B cell (primary cell): Measurements from ENCODE around the gene ROBO2. TPM values are rescaled to one million over a fixed set of nuclear protein-coding genes. Genes with fewer than 3 reads are reported as not detected.

Experiments
- ATAC-seq: fragments of 200-7000 bp; cut with Tn5 transposase; one replicate; pipeline ENCODE4 v1.10.0; 2021; ENCODE audit warnings: low read depth, mild to moderate bottlenecking, moderate number of reproducible peaks, moderate library complexity
- CTCF ChIA-PET: fragments of 350-600 bp; sonication (Branson Sonifier 250); formaldehyde crosslinking; loops from one replicate; lab custom pipeline; 2021; ENCODE audit warnings: antibody characterized with exemption, inconsistent platforms; lab: Charles Lee
- POLR2A ChIA-PET: fragments of 350-600 bp; sonication (Branson Sonifier 250); formaldehyde crosslinking; loops from one replicate; lab custom pipeline; 2021; ENCODE audit warnings: antibody characterized with exemption; lab: Charles Lee
- DNase-seq: peaks from one replicate; pipeline ENCODE4 v3.0.0; 2013
- H2AFZ ChIP-seq: 2 replicates; pipeline ENCODE4 v1.6.1; 2012; ENCODE audit warnings: mild to moderate bottlenecking, low read depth, low read length; ENCODE audit not compliant: insufficient read depth, poor library complexity, severe bottlenecking
- H3K27ac ChIP-seq, 2 donors: 1 replicate in 1 of 2; 2 replicates in 1 of 2; pipeline ENCODE4 v1.5.1; 2012 to 2013; ENCODE audit warnings: low read length in 2 of 2, mild to moderate bottlenecking in 2 of 2, moderate library complexity in 1 of 2
- H3K27me3 ChIP-seq, 4 experiments: fragments of 200-600 bp in 1 of 4; sonication (generic) in 1 of 4; replicated peaks in 1 of 4; 1 replicate in 2 of 4; 2 replicates in 2 of 4; pipeline versions ENCODE4 v1.6.1 to v1.7.0; 2013 to 2016; ENCODE audit warnings: low read length in 3 of 4, mild to moderate bottlenecking in 2 of 4, mixed read lengths in 1 of 4, moderate library complexity in 1 of 4; ENCODE audit not compliant: insufficient read depth in 4 of 4, control insufficient read depth in 3 of 4; ENCODE audit errors: control extremely low read depth in 1 of 4
- H3K36me3 ChIP-seq, 2 experiments: replicated peaks in 1 of 2; 1 replicate in 1 of 2; 2 replicates in 1 of 2; pipeline versions ENCODE4 v1.6.1 to v1.7.1; 2013; ENCODE audit warnings: low read length in 1 of 2; ENCODE audit not compliant: insufficient read depth in 2 of 2, control insufficient read depth in 1 of 2; ENCODE audit errors: control extremely low read depth in 1 of 2, extremely low read depth in 1 of 2
- H3K4me1 ChIP-seq, 2 donors: fragments of 200-600 bp in 1 of 2; sonication (generic) in 1 of 2; 1 replicate in 1 of 2; 2 replicates in 1 of 2; pipeline versions ENCODE4 v1.5.1 to v1.6.1; 2013 to 2017; ENCODE audit warnings: low read length in 2 of 2; ENCODE audit not compliant: control insufficient read depth in 2 of 2, insufficient read depth in 2 of 2
- H3K4me2 ChIP-seq: replicated peaks from 2 replicates; pipeline ENCODE3; 2012; ENCODE audit warnings: mild to moderate bottlenecking, low read depth, low read length; ENCODE audit not compliant: poor library complexity, severe bottlenecking
- H3K4me3 ChIP-seq, 5 experiments: fragments of 200-600 bp in 1 of 5; sonication (generic) in 1 of 5; 1 replicate in 3 of 5; 2 replicates in 2 of 5; pipeline versions ENCODE4 v1.5.1 to v1.7.0; 2011 to 2016; ENCODE audit warnings: low read length in 4 of 5, mild to moderate bottlenecking in 4 of 5, low read depth in 2 of 5, control low read depth in 1 of 5, moderate library complexity in 1 of 5; ENCODE audit not compliant: insufficient read depth in 1 of 5; ENCODE audit errors: control extremely low read depth in 1 of 5, extremely low read depth in 1 of 5
- H3K79me2 ChIP-seq: fragments of 200-600 bp; sonication (generic); one replicate; pipeline ENCODE4 v1.6.0; 2016; ENCODE audit warnings: low read length; ENCODE audit not compliant: control insufficient read depth, insufficient read depth
- H3K9ac ChIP-seq: fragments of 200-600 bp; sonication (generic); 2 replicates; pipeline ENCODE4 v1.6.1; 2017; ENCODE audit warnings: mild to moderate bottlenecking, low read length, moderate library complexity
- H3K9me3 ChIP-seq, 3 donors: one replicate each; pipeline versions ENCODE4 v1.6.1 to v1.7.1; 2013; ENCODE audit warnings: low read length in 2 of 3; ENCODE audit not compliant: control insufficient read depth in 2 of 3, insufficient read depth in 1 of 3; ENCODE audit errors: control extremely low read depth in 1 of 3
- H4K20me1 ChIP-seq: 2 replicates; pipeline ENCODE4 v1.6.0; 2012; ENCODE audit warnings: mild to moderate bottlenecking, low read length; ENCODE audit not compliant: insufficient read depth, control insufficient read depth, poor library complexity, severe bottlenecking
- H3K27ac Mint-ChIP-seq: one replicate; pipeline ENCODE4 v1.8.0; 2021; ENCODE audit warnings: mixed read lengths
- H3K27me3 Mint-ChIP-seq: one replicate; pipeline ENCODE4 v1.8.0; 2021; ENCODE audit warnings: mixed read lengths
- H3K4me1 Mint-ChIP-seq: one replicate; pipeline ENCODE4 v1.8.0; 2021; ENCODE audit warnings: mixed read lengths
- H3K4me3 Mint-ChIP-seq: one replicate; pipeline ENCODE4 v1.8.0; 2021; ENCODE audit warnings: mixed read lengths
- H3K9me3 Mint-ChIP-seq: one replicate; pipeline ENCODE4 v1.8.0; 2022; ENCODE audit warnings: mixed read lengths; ENCODE audit not compliant: insufficient read depth
- EZH2 ChIP-seq: IDR thresholded peaks from 2 replicates; pipeline ENCODE4 v1.6.1; 2012; ENCODE audit warnings: borderline replicate concordance, low read depth, mild to moderate bottlenecking, moderate library complexity, low read length; ENCODE audit not compliant: insufficient read depth, poor library complexity, severe bottlenecking
- WGBS: methylation state at CpG from one replicate; pipeline ENCODE4 v1.1.5; 2013; ENCODE audit warnings: missing lambda C conversion rate; ENCODE audit not compliant: insufficient coverage; 5-methylcytosine and 5-hydroxymethylcytosine counted together
- intact Hi-C: fragments of 100-400 bp; cut with micrococcal nuclease; formaldehyde crosslinking; loops from one replicate; pipeline ENCODE4 v1.10.0; 2022
- polyA plus RNA-seq: library from polyadenylated mRNA; depleted of rRNA; stranded (reverse); fragments of >200 nt; gene quantifications from 2 replicates; pipeline ENCODE4 v1.2.3, GENCODE V29; 2012
- total RNA-seq, 2 donors: library from RNA; stranded (reverse); fragments of 120-200 nt in 1 of 2; gene quantifications; 1 replicate in 1 of 2; 2 replicates in 1 of 2; pipeline versions ENCODE4 v1.2.3 to v1.2.4, GENCODE V29; 2013 to 2022
- TF ChIP-seq, protein P1 (sequence below): fragments of 200-600 bp; IDR thresholded peaks from one replicate; pipeline ENCODE4 v1.8.0; 2022; ENCODE audit warnings: antibody characterized with exemption, mild to moderate bottlenecking

ROBO2 gene
- total and polyA plus RNA-seq, 2 donors (not counting 1 experiment from before 2014, with no cell fraction given) = not detected

DNA sequence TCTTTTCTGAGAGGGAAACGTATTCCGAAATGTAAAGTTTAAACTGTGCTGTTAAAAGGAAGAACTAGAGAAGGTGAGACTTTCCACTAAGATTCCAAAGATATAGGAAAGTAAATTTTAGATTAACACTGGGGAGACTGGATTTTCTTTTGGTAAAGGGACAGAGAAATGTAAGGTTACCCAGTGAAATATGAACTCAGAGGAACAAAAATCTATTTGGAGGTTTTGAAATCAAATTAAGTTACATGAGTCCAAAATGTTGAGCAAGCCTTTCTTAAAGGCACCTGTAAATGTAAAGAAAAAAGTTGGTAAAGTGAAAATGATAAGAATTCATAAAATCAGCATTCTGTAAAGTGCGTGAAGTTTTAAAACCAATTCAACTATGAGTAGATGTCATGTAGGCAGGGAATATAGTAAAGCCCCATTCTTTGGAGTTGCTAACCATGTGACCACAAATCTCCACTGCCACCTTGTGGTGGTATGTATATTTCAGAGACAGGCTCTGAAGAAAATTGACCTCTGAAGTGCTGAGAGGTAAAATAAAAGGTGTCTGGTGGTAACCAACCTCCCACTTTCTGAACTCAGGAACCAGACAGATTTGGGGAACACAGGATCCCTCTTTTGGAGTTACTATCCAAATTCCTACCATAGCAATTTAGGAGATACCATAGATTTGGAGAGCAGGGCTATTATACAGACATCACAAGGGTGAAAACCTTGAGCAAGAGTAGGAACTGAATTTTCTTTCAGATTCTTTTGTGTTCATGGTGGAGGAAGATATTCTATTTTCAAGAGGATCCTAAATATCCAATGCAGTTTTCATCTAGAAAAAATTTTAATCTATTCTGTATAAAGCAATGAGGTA lies 215.3 kb downstream of the ROBO2 start:
- Histone ChIP-seq H3K9me3 (no peaks in the 10 kb centered on the region), H3K4me3 (no peak overlapping the region), H3K4me1 (no peaks in the 10 kb centered on the region), H3K27ac (no peak overlapping the region), H3K27me3 (no peaks in the 10 kb centered on the region), H3K36me3 (no peaks in the 10 kb centered on the region), H4K20me1 (no peaks in the 10 kb centered on the region), H3K79me2 (no peaks in the 10 kb centered on the region), H3K9ac (no peak overlapping the region), H2AFZ (no peak overlapping the region), H3K4me2 (no peak overlapping the region)
- Mint-ChIP-seq H3K9me3 (no peaks in the 10 kb centered on the region), H3K4me3 (no peak overlapping the region), H3K4me1 (no peaks in the 10 kb centered on the region), H3K27ac (no peak overlapping the region), H3K27me3 (no peaks in the 10 kb centered on the region)
- ChIA-PET POLR2A (no interaction called here), CTCF (no interaction called here)
- no peak for TF ChIP-seq EZH2
- TF ChIP-seq, protein P1, sequence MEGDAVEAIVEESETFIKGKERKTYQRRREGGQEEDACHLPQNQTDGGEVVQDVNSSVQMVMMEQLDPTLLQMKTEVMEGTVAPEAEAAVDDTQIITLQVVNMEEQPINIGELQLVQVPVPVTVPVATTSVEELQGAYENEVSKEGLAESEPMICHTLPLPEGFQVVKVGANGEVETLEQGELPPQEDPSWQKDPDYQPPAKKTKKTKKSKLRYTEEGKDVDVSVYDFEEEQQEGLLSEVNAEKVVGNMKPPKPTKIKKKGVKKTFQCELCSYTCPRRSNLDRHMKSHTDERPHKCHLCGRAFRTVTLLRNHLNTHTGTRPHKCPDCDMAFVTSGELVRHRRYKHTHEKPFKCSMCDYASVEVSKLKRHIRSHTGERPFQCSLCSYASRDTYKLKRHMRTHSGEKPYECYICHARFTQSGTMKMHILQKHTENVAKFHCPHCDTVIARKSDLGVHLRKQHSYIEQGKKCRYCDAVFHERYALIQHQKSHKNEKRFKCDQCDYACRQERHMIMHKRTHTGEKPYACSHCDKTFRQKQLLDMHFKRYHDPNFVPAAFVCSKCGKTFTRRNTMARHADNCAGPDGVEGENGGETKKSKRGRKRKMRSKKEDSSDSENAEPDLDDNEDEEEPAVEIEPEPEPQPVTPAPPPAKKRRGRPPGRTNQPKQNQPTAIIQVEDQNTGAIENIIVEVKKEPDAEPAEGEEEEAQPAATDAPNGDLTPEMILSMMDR = no peak
- DNase-seq (no peak), ATAC-seq (no peak)
- no CpG with 5 or more reads among the region's 3 CpGs for WGBS
- intact Hi-C loops = no loop called here
